GM23248 (cell line): ENCODE measurements around the gene SDE2. TPM values are rescaled to one million over a fixed set of nuclear protein-coding genes. Genes with fewer than 3 reads are reported as not detected.
"Not testable (repeated sequence)": the region's sequence is repeated elsewhere in the genome, so short reads cannot be mapped to it uniquely, and the experiment has no call there.

Experiments used
- DNase-seq: peaks from one replicate; pipeline ENCODE4 v3.0.0-alpha.2; 2015
- H2AFZ ChIP-seq: fragments of 200-600 bp; sonication (generic); 2 replicates; pipeline ENCODE4 v1.6.1; 2016; ENCODE audit warnings: antibody characterized with exemption
- H3F3A ChIP-seq: fragments of 200-600 bp; sonication (generic); 2 replicates; pipeline ENCODE4 v1.6.1; 2016; ENCODE audit warnings: mild to moderate bottlenecking, antibody characterized with exemption, mixed run types; ENCODE audit not compliant: insufficient read depth
- H3K27ac ChIP-seq: fragments of 200-600 bp; sonication (generic); 2 replicates; pipeline ENCODE4 v1.5.1; 2016; ENCODE audit warnings: mild to moderate bottlenecking
- H3K27me3 ChIP-seq: fragments of 200-600 bp; sonication (generic); replicated peaks from 2 replicates; pipeline ENCODE4 v1.6.1; 2016; ENCODE audit warnings: mild to moderate bottlenecking; ENCODE audit not compliant: insufficient read depth
- H3K36me3 ChIP-seq: fragments of 200-600 bp; sonication (generic); 2 replicates; pipeline ENCODE4 v1.6.1; 2016; ENCODE audit warnings: low read depth, mild to moderate bottlenecking
- H3K4me1 ChIP-seq: fragments of 200-600 bp; sonication (generic); 2 replicates; pipeline ENCODE4 v1.6.1; 2016; ENCODE audit warnings: mild to moderate bottlenecking; ENCODE audit not compliant: insufficient read depth
- H3K4me2 ChIP-seq: fragments of 200-600 bp; sonication (generic); one replicate; pipeline ENCODE4 v1.6.1; 2016; ENCODE audit warnings: mild to moderate bottlenecking; ENCODE audit not compliant: unreplicated experiment
- H3K4me3 ChIP-seq: fragments of 200-600 bp; sonication (generic); 2 replicates; pipeline ENCODE4 v1.5.1; 2016; ENCODE audit warnings: mild to moderate bottlenecking
- H3K79me2 ChIP-seq: fragments of 200-600 bp; sonication (generic); 2 replicates; pipeline ENCODE4 v1.6.1; 2016; ENCODE audit warnings: mild to moderate bottlenecking; ENCODE audit not compliant: insufficient read depth
- H3K9ac ChIP-seq: fragments of 200-600 bp; sonication (generic); 2 replicates; pipeline ENCODE4 v1.6.1; 2016; ENCODE audit warnings: mild to moderate bottlenecking
- H3K9me2 ChIP-seq: fragments of 200-600 bp; sonication (generic); 2 replicates; pipeline ENCODE4 v1.6.1; 2016; ENCODE audit warnings: mixed run types, mild to moderate bottlenecking, moderate library complexity; ENCODE audit not compliant: insufficient read depth
- H3K9me3 ChIP-seq: fragments of 200-600 bp; sonication (generic); one replicate; pipeline ENCODE4 v1.6.1; 2017; ENCODE audit warnings: low read depth
- H4K20me1 ChIP-seq: fragments of 200-600 bp; sonication (generic); 2 replicates; pipeline ENCODE4 v1.6.0; 2016; ENCODE audit not compliant: insufficient read depth
- EZH2 ChIP-seq: fragments of 200-600 bp; sonication (generic); IDR thresholded peaks from 2 replicates; pipeline ENCODE4 v1.6.1; 2018; ENCODE audit warnings: antibody characterized with exemption, mild to moderate bottlenecking; ENCODE audit not compliant: insufficient read depth, poor library complexity, severe bottlenecking
- EZH2phosphoT487 ChIP-seq: fragments of 200-600 bp; sonication (generic); IDR thresholded peaks from 2 replicates; pipeline ENCODE4 v1.6.1; 2018; ENCODE audit warnings: antibody characterized with exemption, moderate library complexity, mild to moderate bottlenecking, low read depth; ENCODE audit not compliant: insufficient read depth
- WGBS, 2 experiments: methylation state at CpG; one replicate each; pipeline ENCODE4 v1.1.6; 2015 to 2017; ENCODE audit warnings: low lambda C conversion rate in 2 of 2, low coverage in 1 of 2; ENCODE audit errors: missing lambda C conversion rate in 2 of 2; 5-methylcytosine and 5-hydroxymethylcytosine counted together
- in situ Hi-C: fragments of 300-500 bp; cut with MboI; formaldehyde crosslinking; loops from 2 replicates; pipeline ENCODE4 v1.15.0; 2020
- polyA plus RNA-seq: library from polyadenylated mRNA; unstranded; fragments of >200 nt; fragmentation: Nextera tagmentation; extraction: Ambion mirVana; gene quantifications from 2 replicates; pipeline ENCODE4 v1.2.1, GENCODE V29; 2016
- total RNA-seq: library from RNA; depleted of rRNA; stranded (reverse); fragments of >200 nt; shearing (Covaris generic); gene quantifications from 2 replicates; pipeline ENCODE4 v1.2.3, GENCODE V29; 2014

SDE2 gene
- total and polyA plus RNA-seq, 2 experiments from 2014 or later = 18.0 to 21.6 TPM

DNA sequence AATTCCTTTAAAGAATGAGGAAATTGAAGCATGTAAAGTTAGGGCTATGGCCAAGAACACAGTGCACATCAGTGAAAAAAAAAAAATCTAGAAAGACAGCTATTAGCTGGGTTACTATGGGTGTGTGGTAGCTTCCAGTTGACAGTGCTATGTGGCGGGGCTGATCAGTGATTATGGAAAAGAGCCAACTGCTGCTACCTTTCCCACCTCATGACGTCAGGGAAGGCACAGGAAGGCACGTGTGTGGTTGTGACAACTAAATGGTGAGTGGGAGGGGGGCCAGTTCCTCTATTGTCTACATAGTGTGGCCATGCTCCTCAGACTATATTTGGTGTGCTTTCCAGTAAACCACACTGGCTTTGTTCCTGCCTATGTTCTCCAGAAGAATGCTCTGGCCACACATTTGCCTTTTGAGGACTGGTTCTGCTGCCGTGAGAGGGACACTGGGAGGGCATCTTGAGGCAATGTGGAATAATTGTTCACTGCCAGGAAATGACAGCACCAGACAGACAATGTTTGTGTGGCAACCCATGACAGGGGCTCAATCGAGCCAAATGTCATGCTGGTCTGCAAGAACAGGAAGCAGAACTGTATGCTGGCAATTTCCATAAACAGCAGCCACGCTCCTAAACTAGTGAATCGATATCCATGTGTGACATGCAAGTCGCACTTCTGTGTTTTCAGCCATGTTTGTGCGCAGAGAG lies 3.0 kb upstream of the SDE2 start:
- H3K27me3 ChIP-seq = no peaks in the 10 kb centered on the region
- DNase-seq = peak; percentile 81
- H4K20me1 ChIP-seq = no peaks in the 10 kb centered on the region
- H3K36me3 ChIP-seq = no peaks in the 10 kb centered on the region
- peaks cover 21% of the 10 kb centered on the region; the same call in 1 of the 2 replicates for H3F3A ChIP-seq
- H3K9me2 ChIP-seq = no peaks in the 10 kb centered on the region
- H3K9me3 ChIP-seq = no peaks in the 10 kb centered on the region
- H3K4me2 ChIP-seq = peak overlapping the region; percentile 76
- peak overlapping the region; percentile 49 for H3K4me3 ChIP-seq
- TF ChIP-seq EZH2phosphoT487 = no peak
- no peak for TF ChIP-seq EZH2
- peak overlapping the region; percentile 61 for H3K9ac ChIP-seq
- peaks cover 26% of the 10 kb centered on the region for H3K4me1 ChIP-seq
- WGBS, 2 experiments = 5 to 7% methylated on average over 9 of the region's 9 CpGs
- in situ Hi-C loops = no loop called here
- peak overlapping the region; percentile 79 for H2AFZ ChIP-seq
- H3K27ac ChIP-seq = peak overlapping the region; percentile 81
- H3K79me2 ChIP-seq = peaks cover 20% of the 10 kb centered on the region

- DNase-seq = no peak
- no peak for TF ChIP-seq EZH2phosphoT487
- no peak for TF ChIP-seq EZH2
- Histone ChIP-seq H3K79me2 (peaks cover 30% of the 10 kb centered on the region), H3K27ac (no peak overlapping the region), H3K9me2 (no peaks in the 10 kb centered on the region), H3K4me2 (no peak overlapping the region), H3K9me3 (no peaks in the 10 kb centered on the region), H3K9ac (no peak overlapping the region), H3K27me3 (no peaks in the 10 kb centered on the region), H3K36me3 (no peaks in the 10 kb centered on the region), H4K20me1 (no peaks in the 10 kb centered on the region), H3K4me3 (no peak overlapping the region), H2AFZ (no peak overlapping the region), H3K4me1 (peaks cover 36% of the 10 kb centered on the region), H3F3A (peaks cover 21% of the 10 kb centered on the region; the same call in 1 of the 2 replicates)
- in situ Hi-C loops = no loop called here
- WGBS, 2 experiments = 85 to 89% methylated on average over 8 of the region's 8 CpGs
These were observed 1.9 kb upstream of the SDE2 start for GRCh38 chr1:226001088-226001487.

GRCh38 chr1:226000493-226001081 lies 1.4 kb upstream of the SDE2 start:
- H3F3A ChIP-seq = peaks cover 21% of the 10 kb centered on the region; the same call in 1 of the 2 replicates
- H3K27ac ChIP-seq, in situ Hi-C loops, H3K4me2 ChIP-seq, H3K27me3 ChIP-seq, H3K36me3 ChIP-seq, H3K9me2 ChIP-seq, H2AFZ ChIP-seq, H3K9ac ChIP-seq, H3K4me3 ChIP-seq, H3K9me3 ChIP-seq, DNase-seq, H4K20me1 ChIP-seq: not testable (repeated sequence)
- peaks cover 38% of the 10 kb centered on the region for H3K4me1 ChIP-seq
- WGBS, 2 experiments = 96% methylated on average over 21 of the region's 21 CpGs
- peaks cover 36% of the 10 kb centered on the region for H3K79me2 ChIP-seq

DNA sequence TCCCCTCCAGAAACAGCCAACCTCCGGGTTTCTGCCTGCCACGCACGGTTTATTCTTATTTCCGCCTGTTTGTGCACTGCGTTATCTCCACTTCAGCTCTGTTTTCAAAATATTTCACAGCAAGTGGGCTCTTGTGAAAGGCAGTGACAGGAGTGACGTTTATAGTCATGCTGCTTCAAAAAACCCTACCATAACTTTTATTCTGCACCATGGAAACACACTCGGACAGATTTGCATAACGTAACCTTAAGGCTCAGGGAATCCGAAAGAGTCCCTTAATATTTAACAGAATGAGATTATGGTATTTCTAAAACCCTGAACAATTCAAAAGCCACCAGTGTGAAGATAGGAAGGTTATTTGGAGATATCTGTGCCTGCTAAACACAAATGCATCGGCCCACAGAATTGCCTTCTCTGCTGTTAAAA lies 782 bp upstream of the SDE2 start:
- Histone ChIP-seq H2AFZ (peak overlapping the region; percentile 90), H3K9me2 (no peaks in the 10 kb centered on the region), H3K4me2 (peak overlapping the region; percentile 96), H3K4me1 (peaks cover 38% of the 10 kb centered on the region), H3K27me3 (no peaks in the 10 kb centered on the region), H3K27ac (peak overlapping the region; percentile 73), H3K9ac (peak overlapping the region; percentile 99), H4K20me1 (no peaks in the 10 kb centered on the region), H3F3A (peaks cover 21% of the 10 kb centered on the region; the same call in 1 of the 2 replicates), H3K9me3 (no peaks in the 10 kb centered on the region), H3K36me3 (peaks cover 2% of the 10 kb centered on the region; the same call in 1 of the 2 replicates), H3K79me2 (peaks cover 42% of the 10 kb centered on the region), H3K4me3 (peak overlapping the region; percentile 98)
- DNase-seq = peak; percentile 35
- 39 to 48% methylated on average over 10 of the region's 10 CpGs for WGBS, 2 experiments
- TF ChIP-seq EZH2phosphoT487 (no peak), EZH2 (no peak)
- in situ Hi-C loops = no loop called here
